Adipose tissue (tissue), 3 donors: ENCODE measurements around the gene UPK3BL1. TPM values are rescaled to one million over a fixed set of nuclear protein-coding genes. Genes with fewer than 3 reads are reported as not detected.
"Not testable (repeated sequence)": the region's sequence is repeated elsewhere in the genome, so short reads cannot be mapped to it uniquely, and the experiment has no call there.

Experiments used
- H3K27ac ChIP-seq: one replicate; pipeline ENCODE4 v1.5.1; 2013; ENCODE audit warnings: low read depth, low read length
- WGBS, 3 donors: extraction: QIAGEN DNeasy Blood & Tissue Kit; methylation state at CpG; one replicate each; pipeline ENCODE4 v1.1.7; 2013; 5-methylcytosine and 5-hydroxymethylcytosine counted together
- polyA plus RNA-seq, 3 donors: library from polyadenylated mRNA; stranded (reverse); fragments of 200-250 nt; gene quantifications; one replicate each; pipeline ENCODE4 v1.2.3, GENCODE V29; 2013
- donor health status: healthy with polysubstance abuse.
- donor health status: Bipolar disorder and iron deficiency.
- donor health status: healthy.

UPK3BL1 gene
- polyA plus RNA-seq, 3 donors = 14.3 to 47.2 (median 33.4) TPM

DNA sequence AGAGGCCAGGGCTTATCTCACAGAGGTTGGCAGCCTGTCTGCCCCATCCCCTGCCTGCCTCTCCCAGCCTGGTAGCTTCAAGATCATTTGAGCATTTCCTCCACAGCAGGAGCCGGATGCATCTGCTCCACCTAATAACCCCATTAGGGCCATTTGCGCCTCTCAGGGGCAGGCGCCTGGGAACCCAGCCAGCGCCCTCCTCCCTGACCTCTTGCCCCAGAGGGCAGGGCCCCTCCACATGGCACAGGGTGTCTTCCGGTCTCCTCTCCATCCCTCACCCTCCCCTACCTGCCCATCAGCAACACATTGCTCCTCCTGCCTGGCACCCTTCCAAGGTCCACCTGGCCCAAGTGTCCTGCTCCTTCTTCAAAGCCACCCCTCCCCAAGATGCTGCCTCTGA, 7.2 kb downstream of the UPK3BL1 start:
- WGBS, 3 donors = 80% methylated on average over 3 of the region's 5 CpGs; no CpG with 5 or more reads in 1 of the 3 donors
- not testable (repeated sequence) for H3K27ac ChIP-seq

DNA sequence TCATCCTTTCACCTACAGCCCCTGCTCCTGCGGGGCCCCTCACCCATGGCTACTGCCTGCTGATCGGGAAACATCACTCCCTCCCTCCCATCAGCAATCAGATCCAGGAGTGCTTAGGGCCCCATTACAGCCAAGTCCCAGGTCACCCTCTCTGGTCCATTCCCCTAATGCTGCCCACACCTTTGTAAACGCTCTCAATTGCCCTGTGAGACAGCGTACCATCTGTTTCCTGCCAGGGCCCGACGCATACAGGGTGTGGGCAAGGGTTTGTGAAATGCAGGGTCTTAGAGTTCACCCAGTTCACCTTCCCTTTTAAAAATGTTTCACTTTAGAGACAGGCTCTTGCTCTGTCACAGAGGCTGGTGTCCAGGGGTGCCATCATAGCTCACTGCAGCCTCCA, 8.3 kb downstream of the UPK3BL1 start:
- not testable (repeated sequence) for H3K27ac ChIP-seq
- WGBS, 3 donors = 44 to 90% (median 51%) methylated on average over 2 of the region's 6 CpGs

DNA sequence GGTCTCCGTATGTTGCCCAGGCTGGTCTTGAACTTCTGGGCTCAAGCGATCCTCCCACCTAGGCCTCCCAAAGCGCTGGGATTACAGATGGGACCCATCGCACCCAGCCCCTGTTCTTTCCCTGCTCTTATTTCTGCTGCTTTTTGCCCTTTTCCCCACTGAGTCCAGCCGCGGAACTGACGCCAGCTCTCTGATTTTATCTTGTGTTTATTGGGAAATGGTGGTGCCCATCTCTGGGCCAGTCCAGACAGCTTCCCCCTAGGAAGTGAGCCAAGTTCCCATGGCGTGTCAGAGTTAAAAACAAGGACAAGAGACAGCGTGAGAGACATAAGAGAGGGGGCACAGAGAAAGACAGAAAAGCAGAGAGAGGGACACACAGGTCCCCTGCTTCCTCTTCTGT, 12.0 kb downstream of the UPK3BL1 start:
- H3K27ac ChIP-seq = not testable (repeated sequence)
- 48 to 92% (median 59%) methylated on average over 4 to 6 of the region's 9 CpGs for WGBS, 3 donors

DNA sequence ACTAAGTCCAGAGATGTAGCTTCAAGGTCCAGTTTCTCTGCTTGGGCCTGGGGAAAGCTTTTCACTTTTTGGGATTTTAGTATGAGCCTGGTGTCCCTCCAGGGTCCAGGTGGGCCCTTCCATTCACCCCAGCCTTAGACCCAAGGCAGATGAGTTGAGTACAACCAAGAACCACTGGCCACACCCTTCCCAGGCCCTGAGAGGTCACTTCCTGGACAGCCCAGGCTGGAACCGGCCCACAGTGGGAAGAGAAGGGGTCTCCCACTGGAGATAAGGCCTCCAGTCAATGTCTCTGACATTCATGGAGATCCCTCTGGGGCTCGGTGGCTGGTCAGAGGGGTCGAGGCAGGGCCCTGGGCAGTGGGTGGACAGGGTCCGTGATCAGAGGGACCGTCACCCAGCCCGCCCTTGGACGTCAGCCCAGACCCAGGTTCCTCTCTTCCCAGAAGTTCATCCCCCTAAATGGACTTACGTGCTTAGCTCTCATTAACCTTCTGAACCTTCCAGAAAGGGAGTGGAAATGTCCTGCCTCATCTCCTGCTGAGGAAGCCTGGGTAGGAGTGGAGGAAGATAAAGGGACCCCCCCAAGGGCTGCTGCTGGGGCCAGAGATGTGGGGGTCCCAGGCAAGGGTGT, 15.2 kb downstream of the UPK3BL1 start:
- no CpG with 5 or more reads among the region's 8 CpGs for WGBS, 3 donors

DNA sequence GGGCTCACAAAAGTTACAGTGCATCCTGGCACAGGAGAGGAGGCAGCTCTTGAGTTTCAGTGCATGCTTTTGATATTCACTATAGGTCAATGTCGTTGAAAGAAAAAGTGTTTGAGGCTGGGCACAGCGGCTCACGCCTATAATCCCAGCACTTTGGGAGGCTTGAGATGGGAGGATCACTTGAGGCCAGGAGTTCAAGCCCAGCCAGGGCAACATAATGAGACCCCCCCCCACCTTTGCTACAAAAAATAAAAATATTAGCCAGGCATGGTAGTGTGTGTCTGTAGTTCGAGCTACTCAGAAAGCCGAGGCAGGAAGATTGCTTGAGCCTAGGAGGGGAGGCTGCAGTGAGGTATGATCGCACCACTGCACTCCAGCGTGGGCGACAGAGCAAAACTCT, 24.5 kb downstream of the UPK3BL1 start:
- WGBS, 3 donors = 83 to 94% (median 84%) methylated on average over 4 to 5 of the region's 8 CpGs
- H3K27ac ChIP-seq = not testable (repeated sequence)

More for the DNA sequence above, 15.2 kb downstream of the UPK3BL1 start:
- H3K27ac ChIP-seq = not testable (repeated sequence)

DNA sequence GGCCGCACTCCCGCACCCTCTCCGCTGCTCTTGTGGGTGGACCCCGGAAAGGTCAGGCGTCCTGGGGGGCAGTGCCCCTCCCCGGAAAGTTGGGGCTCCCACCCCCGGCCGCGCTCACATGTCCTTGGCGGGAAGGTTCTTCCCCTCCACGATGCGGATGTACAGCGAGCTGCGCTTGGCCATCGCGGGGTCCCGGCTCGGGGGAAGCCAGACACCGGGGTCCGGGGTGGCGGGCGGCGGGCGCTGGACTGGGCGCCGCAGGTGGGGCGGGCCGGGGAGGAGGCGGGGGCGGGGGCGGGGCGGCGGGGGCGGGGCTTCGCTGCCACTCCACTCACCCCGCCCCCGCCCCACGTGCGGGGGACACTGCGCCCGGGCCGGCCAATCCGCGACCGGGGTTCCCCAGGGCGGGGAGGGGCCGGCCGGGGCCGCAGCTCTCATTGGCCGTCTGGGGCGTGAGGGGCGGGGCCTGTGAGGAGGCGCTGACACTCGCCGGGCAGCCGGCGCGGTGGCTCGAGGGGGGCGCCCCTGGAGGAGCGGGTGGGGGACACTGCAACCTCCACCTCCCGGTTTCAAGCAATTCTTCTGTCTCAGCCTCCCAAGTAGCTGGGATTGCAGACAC, 26.0 kb downstream of the UPK3BL1 start, which contains the start of gene RASA4:
RASA4 (minus strand) TSS at position 250 of the 619 bp plus-strand sequence; CDS start at position 183, 67 bp downstream.
- WGBS, 3 donors = 0 to 1% (median 1%) methylated on average over 9 to 20 of the region's 62 CpGs
- H3K27ac ChIP-seq = not testable (repeated sequence)

DNA sequence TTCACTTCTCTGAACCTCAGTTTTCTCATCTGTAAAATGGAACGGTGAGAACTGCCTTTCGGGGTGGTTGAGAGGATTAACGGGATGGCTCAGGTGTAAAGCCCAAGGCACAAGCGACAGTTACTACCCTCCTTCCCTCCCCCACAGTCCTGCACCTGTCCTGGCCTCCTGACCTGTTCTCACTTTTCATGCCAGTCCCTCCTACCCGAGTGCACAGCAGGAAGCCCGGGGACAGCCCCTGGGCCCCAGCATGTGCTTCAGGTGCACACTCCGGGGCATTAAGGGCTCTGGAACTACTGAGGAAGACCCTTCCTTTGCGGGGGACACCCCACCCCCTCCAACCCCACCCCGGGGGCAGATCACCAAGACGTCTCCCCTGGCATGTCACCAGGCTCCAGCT, 26.7 kb downstream of the UPK3BL1 start:
- no CpG with 5 or more reads among the region's 10 CpGs for WGBS, 3 donors
- H3K27ac ChIP-seq = not testable (repeated sequence)

DNA sequence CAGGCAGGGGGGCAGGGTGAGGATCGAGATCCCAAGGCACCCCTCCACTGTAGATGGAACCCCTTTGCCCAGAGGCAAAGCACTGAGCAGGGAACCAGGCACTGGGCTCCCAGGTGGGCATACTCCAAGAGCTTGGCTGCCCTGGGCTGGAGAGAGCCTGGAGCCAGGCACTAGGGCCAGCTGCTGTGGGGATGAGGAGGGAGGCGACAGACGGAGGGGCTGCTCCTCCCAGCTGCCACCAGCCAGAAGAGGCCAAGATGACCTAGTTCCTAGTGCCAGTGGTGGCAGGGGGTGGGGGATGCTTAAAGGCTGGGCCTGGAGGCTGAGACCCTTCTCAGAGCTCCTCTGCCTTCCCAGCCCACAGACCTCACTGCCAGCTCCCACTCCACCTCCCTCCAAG, 27.7 kb downstream of the UPK3BL1 start:
- not testable (repeated sequence) for H3K27ac ChIP-seq
- no CpG with 5 or more reads among the region's 3 CpGs for WGBS, 3 donors

DNA sequence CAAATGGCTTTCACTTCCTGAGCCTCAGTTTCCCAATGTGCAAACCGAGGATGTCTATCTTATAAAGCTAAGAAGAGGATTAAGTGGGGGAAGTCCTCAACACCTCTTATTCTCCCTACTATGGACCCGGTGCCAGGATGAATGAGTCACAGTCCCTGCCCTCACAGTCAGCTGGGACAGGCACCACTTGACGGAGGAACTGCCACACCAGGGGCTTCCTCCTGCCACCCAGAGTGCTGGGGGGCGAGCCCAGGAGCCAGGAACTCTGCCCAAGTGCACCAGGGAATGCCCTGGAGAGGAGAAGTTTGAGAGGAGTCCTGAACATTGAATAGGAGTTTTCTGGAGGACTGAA, 28.3 kb downstream of the UPK3BL1 start:
- not testable (repeated sequence) for H3K27ac ChIP-seq
- WGBS, 3 donors = no CpG with 5 or more reads among the region's 4 CpGs

DNA sequence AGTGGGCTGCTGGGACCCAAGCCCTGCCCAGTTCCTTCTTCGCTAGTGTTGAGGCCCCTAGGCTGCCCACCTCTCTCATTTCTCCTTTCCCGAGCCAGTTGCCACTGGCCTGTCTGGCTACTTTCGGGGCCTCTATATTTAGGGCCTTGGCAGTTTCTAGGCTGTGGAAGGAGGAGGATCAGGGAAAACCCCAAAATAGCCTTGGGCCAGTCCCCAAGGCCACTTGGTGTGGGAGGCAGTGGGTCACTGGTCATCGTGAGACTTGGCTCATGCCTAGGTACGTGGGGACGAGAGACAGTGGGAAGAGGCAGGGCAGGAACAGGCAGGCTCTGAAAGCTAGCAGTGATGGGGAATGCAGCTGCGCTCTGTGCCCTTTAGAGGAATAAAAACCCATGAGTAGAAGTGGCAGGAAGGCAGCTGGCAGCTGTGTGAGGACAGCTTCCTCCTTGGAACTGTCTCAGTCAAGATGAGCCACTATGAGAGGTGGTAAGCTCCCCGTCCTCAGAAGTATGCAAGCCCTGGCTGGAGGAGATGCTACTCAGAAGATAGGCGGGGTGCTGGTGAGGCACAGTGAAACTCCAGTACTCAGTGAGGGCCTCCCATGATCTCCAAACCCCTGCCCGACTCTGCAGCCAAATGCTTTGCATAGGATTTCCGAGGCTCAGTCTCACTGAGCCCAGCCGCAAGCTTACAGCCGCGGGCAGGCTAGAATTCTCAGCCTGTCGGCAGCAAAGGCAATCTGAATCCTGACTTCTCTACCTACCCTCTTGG, 28.8 kb downstream of the UPK3BL1 start:
- H3K27ac ChIP-seq = not testable (repeated sequence)
- WGBS, 3 donors = 33 to 58% (median 53%) methylated on average over 3 to 4 of the region's 15 CpGs

DNA sequence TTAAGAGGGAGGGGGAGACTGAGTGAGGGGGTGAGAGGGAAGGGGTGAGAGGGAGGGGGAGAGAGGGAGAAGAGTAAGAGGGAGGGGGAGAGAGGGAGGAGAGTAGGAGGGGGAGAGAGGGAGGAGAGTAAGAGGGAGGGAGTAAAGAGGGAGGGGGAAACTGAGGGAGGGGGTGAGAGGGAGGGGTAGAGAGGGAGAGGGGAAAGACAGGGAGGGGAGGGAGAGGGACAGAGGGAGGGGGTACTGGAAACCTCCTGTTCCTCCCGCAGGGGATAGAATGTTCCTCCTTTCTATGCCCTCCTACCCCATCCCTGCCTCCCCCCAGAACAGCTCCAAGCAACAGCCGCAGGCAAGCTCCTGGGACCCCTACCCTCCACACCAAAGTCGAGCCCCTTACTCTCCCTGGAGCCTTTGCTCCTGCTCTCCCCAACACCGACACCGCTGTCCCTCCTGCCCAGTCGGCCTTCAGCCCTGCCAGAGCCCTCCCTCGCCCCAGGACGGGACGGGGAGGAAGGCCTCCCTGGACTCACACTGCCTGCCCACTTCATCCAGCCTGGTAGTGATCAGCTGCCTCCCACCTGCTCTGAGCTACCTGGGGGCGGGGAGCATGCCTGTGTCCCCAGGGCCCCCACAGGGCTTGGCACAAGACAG, 30.8 kb downstream of the UPK3BL1 start:
- 11 to 26% (median 22%) methylated on average over 7 of the region's 10 CpGs for WGBS, 3 donors
- not testable (repeated sequence) for H3K27ac ChIP-seq

DNA sequence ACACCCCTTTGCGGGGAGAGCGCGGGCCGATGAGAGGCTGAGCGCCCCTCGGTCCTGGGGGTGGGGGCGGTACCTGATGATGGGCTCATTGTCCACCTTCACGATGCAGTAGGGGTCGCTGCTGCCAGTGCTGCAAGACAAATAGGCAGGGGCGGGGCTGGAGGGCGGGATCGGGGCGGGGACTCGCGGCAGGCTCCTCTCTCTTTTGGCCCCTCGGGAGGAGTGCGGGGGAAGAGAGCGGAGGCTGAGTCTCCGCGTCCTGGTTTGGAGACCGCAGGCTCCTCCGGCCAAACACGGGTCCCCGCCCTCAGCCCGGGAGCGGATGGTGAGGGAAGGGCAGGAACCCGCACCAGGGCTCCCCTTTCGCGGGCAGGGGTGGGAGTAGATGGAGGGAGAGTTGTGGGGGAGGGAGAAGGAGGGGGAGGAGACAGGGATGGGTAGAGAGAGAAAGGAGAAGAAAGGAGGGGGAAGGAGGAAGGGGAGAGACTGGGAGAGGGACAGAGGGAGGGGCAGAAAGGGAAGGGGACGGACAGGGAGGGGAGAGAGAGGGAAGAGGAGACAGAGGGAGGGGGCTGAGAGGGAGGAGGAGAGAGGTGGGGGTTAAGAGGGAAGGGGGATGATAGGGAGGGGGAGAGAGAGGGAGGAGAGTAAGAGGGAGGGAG, 31.4 kb downstream of the UPK3BL1 start:
- H3K27ac ChIP-seq = not testable (repeated sequence)
- no CpG with 5 or more reads among the region's 30 CpGs for WGBS, 3 donors

DNA sequence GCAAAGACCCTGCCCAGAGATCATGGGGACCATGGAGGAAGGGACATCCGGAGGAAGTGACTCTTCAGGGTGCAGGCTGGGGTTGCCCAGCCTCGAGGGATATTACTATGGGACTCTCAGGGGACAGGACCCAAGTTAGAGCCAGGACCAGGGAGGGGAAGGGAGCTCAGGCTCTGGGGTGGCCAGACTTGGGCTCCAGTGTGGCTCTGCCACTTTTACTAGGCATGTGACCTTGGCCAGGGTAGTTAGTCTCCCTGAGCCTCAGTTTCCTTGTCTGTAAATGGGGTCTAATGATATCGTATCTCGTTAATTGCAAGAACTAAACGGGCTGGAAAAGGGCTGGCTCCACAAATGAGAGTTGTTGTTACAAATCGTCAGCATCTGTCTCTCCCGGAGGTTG, 32.1 kb downstream of the UPK3BL1 start:
- H3K27ac ChIP-seq = not testable (repeated sequence)
- no CpG with 5 or more reads among the region's 7 CpGs for WGBS, 3 donors

DNA sequence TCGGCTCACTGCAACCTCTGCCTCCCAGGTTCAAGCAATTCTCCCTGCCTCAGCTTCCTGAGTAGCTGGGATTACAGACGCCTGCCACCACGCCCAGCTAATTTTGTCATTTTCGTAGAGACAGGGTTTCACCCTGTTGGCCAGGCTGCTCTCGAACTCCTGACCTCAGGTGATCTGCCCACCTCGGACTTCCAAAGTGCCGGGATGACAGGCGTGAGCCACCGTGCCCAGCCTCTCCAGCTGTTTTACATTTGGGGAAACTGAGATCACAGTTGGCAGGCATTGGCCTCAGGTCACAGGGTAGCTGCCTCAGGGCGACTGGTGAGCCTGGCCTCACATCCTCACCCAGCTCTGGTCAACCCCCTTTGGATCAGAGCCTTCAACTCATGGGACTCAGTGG, 32.9 kb downstream of the UPK3BL1 start:
- H3K27ac ChIP-seq = not testable (repeated sequence)
- 75 to 87% (median 85%) methylated on average over 4 to 5 of the region's 10 CpGs for whole genome bisulfite sequencing, 3 donors

DNA sequence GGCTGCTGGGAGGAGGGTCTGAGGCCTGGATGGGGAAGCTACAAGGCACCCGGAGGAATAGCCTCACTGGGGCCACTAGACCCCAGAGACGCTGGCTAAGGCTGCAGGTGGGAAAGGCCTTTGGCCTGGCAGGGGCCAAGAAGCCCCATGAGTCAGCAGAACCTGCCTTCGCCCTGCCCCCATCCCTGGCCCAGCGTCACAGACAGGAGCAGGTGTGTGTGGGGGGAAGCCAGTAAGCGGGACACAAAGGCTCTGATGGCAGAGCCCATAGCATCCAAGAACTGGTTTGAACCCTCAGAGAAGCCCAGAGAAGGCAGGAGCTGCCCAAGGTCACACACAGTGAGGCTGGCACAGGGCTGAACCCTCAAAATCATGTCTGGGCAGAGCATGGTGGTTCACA, 35.7 kb downstream of the UPK3BL1 start:
- WGBS, 3 donors = no CpG with 5 or more reads among the region's 5 CpGs
- H3K27ac ChIP-seq = not testable (repeated sequence)

DNA sequence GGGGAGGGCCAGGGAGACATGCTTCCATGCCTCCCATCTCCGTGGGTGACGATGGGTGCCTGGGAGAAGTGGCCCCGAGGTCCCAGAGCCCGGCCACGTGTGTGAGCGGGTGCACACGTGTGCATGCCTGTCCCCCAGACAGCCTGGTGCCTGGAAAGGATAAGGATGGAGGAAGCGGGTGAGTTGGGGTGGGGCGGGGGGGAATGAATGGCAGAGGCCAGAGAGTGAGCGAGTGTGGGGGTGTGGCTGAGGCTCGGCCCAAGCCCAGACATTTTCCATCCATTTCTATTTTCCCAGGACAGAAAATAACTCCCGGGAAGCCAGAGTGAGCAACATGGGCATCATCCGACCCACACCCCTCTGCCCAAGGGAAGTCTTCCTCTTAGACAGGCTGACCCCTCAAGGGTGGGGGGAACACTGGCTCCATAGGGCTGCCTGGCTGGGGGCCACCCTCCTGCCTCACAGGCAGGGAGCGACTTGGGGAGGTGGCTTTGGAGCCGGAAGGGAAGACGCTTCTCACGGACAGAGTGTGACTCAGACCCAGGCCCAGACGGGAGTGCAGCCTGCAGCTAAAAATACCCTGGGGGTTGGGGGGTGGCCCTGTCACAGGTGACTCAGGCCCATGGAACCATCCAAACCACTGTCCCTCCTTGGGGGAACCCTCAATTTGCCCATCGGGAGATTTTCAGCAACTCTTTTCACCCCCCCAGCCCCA, 38.0 kb downstream of the UPK3BL1 start:
- WGBS, 3 donors = 29 to 50% methylated on average over 4 of the region's 19 CpGs; no CpG with 5 or more reads in 1 of the 3 donors
- H3K27ac ChIP-seq = not testable (repeated sequence)

DNA sequence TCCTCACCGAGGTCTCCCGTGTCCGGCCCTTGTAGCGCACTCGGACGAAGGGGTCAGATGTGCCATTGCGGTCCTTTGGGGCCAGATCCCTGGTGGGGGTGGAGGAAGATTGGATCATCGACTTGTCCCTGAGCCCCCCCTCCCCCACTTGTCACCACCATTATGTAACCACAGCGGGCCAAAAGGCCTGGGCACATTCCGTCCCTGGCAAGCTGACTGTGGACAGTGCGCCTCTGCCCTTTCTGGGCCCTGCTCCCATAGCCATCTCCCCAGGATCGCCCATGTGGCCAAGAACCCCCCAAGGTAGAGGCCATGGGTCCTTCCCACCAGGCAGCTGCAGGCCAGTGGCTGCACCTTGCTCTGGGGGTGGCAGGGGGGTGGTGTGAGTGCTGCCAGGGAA, 40.3 kb downstream of the UPK3BL1 start:
- WGBS, 3 donors = no CpG with 5 or more reads among the region's 12 CpGs
- H3K27ac ChIP-seq = not testable (repeated sequence)

DNA sequence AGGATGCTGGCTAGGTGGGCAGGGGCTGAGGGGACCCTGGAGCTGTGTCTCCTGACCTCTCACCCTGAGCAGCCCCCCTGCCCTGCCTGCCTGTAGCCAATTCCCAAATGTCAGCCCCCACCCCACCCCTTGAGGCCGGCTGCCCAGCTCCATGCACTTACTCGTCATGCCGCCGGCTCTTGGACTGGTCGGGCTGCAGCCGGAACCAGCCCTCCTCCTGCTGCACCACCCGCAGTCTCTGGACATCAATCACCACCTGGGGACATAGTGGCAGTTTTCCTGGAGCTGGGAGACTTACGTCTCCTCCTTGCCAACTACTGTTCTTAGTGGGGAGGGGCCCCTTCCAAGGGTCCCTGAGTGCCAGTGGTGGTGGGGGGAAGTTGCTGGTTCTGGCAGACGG, 42.9 kb downstream of the UPK3BL1 start:
- not testable (repeated sequence) for H3K27ac ChIP-seq
- no CpG with 5 or more reads among the region's 9 CpGs for WGBS, 3 donors
